Hepatocyte (in vitro differentiated cells): ENCODE measurements around the gene SASH3.

Experiments
- EZH2 ChIP-seq: fragments of 200-600 bp; sonication (generic); IDR thresholded peaks from 2 replicates; pipeline ENCODE4 v1.6.1; 2016; ENCODE audit warnings: antibody characterized with exemption, mild to moderate bottlenecking, borderline replicate concordance
- EZH2phosphoT487 ChIP-seq: fragments of 200-600 bp; sonication (generic); IDR thresholded peaks from one replicate; pipeline ENCODE4 v1.6.1; 2018; ENCODE audit warnings: antibody characterized with exemption, mild to moderate bottlenecking, low read depth, moderate library complexity; ENCODE audit not compliant: unreplicated experiment, severe bottlenecking
- TF ChIP-seq, protein P1 (sequence below): fragments of 200-600 bp; sonication (generic); IDR thresholded peaks from 2 replicates; pipeline ENCODE4 v1.5.1; 2016; ENCODE audit warnings: antibody characterized with exemption, mild to moderate bottlenecking; ENCODE audit not compliant: poor library complexity

DNA sequence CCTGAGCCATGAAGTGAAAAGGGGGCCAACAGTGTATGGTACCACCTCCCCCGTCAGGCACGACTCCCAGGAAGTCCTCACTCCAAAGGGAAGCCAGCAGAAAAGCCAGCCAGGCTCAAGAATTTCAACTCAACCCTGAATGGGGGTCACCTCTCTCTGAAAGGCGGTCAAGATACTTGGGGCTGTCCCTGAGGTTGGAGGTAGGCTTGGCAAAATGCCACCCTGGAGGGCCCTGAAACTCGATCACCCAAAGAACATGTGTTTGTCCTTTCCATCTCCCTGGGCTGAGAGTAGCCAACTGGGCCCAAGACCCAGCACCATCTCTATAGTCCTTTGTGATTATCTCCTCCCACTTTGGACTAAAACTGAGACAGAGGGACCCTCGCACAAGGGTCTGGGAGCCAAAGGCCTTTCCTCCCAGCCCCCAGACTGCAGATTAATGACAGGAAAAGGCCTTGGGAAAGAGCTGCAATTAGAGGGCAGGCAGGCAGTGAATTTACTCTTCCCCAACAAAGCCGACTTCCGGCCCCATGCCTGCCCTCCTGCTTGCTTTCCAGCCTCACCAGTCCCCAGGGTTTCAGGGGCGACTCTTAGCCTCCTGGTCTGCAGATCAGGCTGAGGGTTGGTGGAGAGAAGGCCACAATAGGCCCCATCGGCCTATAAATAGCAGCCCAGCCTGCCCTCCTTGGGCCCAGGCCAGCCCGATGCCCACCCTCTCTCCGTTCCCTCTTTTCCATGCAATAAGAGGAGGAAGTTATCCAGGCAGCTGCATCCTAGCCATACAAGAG is 5.6 kb downstream of the SASH3 start:
- TF ChIP-seq, protein P1, sequence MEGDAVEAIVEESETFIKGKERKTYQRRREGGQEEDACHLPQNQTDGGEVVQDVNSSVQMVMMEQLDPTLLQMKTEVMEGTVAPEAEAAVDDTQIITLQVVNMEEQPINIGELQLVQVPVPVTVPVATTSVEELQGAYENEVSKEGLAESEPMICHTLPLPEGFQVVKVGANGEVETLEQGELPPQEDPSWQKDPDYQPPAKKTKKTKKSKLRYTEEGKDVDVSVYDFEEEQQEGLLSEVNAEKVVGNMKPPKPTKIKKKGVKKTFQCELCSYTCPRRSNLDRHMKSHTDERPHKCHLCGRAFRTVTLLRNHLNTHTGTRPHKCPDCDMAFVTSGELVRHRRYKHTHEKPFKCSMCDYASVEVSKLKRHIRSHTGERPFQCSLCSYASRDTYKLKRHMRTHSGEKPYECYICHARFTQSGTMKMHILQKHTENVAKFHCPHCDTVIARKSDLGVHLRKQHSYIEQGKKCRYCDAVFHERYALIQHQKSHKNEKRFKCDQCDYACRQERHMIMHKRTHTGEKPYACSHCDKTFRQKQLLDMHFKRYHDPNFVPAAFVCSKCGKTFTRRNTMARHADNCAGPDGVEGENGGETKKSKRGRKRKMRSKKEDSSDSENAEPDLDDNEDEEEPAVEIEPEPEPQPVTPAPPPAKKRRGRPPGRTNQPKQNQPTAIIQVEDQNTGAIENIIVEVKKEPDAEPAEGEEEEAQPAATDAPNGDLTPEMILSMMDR = no peak
- no peak for TF ChIP-seq EZH2phosphoT487
- TF ChIP-seq EZH2 = no peak
